NCI-H774 (cell line): ENCODE measurements around the gene GALNTL6.

Experiments
- DNase-seq: peaks from one replicate; lab custom pipeline; 2025; lab: John Stamatoyannopoulos, UW

GALNTL6 gene

GRCh38 chr4:172124656-172125308 is 311.6 kb downstream of the GALNTL6 start:
- no peak for DNase-seq

GRCh38 chr4:172125443-172125842 is 312.2 kb downstream of the GALNTL6 start:
- DNase-seq, result no peak

DNA sequence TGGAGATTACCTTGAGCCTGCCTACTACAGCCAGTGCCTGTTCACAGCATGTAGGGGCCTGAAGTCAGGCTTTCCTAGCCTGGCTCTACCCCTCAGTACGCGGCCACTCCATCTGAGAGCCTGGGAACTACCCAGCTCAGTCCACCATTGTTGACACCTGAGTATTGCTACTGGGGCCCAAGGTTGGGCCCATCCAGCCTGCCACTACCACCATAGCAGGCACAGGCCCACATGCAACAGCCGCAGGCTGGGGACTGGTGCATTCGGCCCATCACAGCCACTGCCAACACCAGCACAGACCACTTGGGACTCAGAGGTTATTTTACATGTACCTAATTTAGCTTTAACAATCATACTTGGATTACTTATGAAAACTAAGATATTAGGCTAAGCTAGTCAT is 314.0 kb downstream of the GALNTL6 start:
- no peak for DNase-seq

- DNase-seq, result no peak
These were observed 316.4 kb downstream of the GALNTL6 start for GRCh38 chr4:172129593-172129992.

DNA sequence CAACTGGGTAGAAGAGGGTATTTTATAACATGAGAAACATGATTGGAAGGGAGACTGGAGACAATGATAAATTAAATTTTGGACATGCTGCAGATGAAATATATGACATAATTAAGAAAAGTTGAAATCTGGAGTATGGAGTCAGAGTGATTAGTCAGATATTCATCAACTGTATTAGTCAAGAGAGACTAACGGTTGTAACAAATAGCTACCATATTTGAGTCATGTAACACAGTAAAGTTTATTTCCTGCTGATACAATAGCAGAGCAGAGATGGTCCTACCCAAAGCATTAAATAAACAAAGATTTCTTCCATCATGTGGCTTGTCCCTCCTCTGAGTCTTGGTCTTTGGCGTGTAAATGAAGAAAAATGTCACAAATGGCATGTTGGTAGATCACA is 321.3 kb downstream of the GALNTL6 start:
- no peak for DNase-seq

DNA sequence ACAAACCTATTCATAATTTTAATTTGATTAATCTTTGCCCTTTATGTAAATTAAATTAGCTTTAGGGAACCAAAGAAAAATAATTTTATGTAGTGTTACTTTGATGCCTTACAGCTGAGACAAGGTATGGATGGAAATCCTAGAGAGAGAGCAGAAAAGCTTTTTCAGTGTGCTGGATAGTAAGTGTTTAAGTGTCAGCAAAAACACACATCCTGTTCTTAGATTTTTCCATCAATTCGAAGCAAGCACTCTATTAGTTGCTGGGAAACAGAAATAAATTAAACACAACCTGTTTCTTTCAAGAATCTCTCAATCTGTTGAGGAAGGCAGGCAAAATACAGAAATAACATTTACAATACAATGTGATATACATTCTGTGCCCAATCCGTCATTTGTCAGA is 327.8 kb downstream of the GALNTL6 start:
- DNase-seq, result no peak

GRCh38 chr4:172142281-172142741 is 329.1 kb downstream of the GALNTL6 start:
- DNase-seq, result no peak

DNA sequence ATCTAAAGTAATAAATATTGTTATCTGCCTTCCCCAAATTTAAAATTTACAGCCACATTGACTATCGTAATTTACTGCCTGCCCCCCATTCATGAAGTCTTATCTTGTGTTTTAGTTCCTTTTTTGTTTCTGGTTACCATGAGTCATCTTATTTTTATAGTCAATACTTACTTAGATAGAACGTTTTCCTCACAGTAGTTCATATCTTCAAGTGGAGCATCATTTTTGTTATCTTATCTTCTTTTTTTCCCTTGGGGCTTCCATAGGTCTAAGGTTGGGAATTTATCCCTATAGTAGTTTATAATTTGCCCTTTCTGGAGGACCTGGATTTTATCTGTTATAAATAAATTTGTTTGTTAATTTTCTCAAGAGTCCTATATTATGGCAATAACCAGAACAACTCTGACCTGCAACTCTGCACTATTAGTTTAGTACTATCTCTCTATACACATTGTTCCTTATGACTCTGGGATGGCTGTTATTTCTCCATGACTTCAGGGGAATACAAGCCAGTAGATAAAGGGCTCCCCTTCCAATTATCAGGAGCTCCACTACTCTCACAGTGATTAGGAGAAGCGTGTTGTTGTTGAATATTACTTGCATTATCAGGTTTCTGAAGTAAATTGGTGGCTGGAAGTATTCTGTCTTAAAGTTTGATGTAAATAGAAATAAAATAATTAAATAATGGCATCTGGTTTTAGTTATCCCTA is 330.6 kb downstream of the GALNTL6 start:
- DNase-seq, result no peak

- DNase-seq, result no peak
These were observed 334.5 kb downstream of the GALNTL6 start for GRCh38 chr4:172147687-172148086.

DNA sequence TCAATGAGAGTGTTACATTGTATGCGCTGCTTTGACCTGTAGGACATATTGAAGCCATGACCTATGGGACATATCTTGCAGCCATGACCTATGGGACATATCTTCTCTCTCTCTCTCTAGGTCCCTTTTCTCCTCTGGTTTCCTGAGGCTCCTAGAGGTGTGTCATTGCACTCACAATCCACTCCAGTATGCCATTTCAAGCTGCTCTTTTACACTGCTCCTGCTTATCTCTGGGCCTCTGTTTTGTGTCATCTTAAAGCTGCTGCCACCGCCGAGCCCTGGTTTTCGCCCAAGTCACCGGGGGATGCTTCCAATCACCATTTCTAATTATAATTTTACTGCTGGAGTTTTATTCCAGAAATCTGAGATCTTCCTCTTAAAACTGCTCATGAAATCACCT is 336.1 kb downstream of the GALNTL6 start:
- no peak for DNase-seq

GRCh38 chr4:172152284-172152683 is 339.1 kb downstream of the GALNTL6 start:
- DNase-seq, result no peak

DNA sequence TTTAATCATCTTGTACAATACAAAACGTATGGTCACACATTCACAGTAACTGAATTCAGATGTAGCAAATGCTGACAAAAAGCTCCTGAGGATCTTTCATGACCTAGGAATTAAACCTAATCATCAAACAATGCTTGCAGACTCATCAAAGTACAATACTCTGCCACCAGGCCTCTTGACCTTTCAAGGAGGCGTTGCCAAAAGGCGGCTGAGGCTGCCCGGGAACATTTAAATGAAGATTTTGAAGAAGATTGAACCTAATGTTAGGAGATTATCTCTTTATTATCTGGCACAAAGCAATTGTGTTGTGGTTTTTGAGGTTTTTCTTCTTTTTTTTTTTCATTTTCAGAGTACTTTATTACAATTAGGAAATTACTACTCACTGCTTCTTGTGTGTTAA is 340.5 kb downstream of the GALNTL6 start:
- DNase-seq, result no peak

DNA sequence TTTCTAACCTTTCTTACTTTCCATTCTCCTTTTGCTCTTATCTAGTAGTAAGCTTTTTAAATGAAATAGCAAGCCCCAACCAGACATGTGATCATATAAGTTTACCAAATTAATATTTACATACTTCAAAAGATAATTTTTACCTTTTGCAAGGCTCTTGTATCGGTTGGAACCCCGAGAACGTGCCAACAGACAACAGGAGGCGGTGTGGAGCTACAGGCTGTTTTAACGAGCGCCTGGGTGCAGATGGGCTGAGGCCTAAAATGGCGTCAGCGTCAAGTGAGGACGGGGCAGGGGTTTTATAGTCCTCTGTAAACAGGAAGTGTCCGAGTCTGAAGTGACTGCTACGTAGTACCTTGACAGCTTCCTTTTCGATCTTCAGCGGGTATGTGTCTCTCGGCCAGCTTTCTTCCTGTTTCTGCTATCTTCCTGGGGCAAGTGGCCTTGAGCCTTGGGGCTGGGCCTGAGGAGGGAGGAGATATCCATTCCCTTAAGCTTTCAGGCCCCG is 342.7 kb downstream of the GALNTL6 start:
- DNase-seq, result no peak

DNA sequence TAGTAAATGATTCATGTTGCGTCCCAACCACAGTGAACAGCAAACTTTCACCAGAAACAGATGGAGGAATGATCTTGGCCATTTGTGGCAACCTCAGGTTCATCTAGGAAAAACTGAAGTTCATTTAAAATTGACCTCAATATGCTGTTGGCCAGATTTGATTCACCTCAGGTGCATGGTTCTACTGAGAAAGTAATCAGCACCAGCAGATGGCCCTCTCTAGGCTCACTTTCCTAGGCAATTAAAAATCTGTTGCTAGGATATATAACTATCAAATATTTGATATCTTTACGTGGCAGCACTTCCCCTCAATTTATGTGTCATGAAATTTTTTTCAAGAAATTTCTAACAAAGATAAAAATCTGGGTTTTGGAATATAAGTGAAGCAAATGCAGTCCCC is 344.7 kb downstream of the GALNTL6 start:
- no peak for DNase-seq

- DNase-seq, result no peak
These were observed 350.0 kb downstream of the GALNTL6 start for GRCh38 chr4:172163215-172163614.

- DNase-seq, result no peak
These were observed 355.7 kb downstream of the GALNTL6 start for GRCh38 chr4:172168888-172169287.

- no peak for DNase-seq
These were observed 356.7 kb downstream of the GALNTL6 start for GRCh38 chr4:172169871-172170270.

- no peak for DNase-seq
These were observed 360.0 kb downstream of the GALNTL6 start for GRCh38 chr4:172173206-172173605.

GRCh38 chr4:172177382-172177781 is 364.2 kb downstream of the GALNTL6 start:
- DNase-seq, result no peak

- DNase-seq, result no peak
These were observed 375.2 kb downstream of the GALNTL6 start for GRCh38 chr4:172188248-172188988.

GRCh38 chr4:172202480-172203076 is 389.4 kb downstream of the GALNTL6 start:
- DNase-seq, result no peak

- no peak for DNase-seq
These were observed 394.1 kb downstream of the GALNTL6 start for GRCh38 chr4:172207258-172207657.
